ENCODE results near the gene LDB1. TPM values are rescaled to one million over a fixed set of nuclear protein-coding genes. Genes with fewer than 3 reads are reported as not detected.

LDB1 gene
- total RNA-seq, 1 donor from 2014 or later = 71.8 TPM

DNA sequence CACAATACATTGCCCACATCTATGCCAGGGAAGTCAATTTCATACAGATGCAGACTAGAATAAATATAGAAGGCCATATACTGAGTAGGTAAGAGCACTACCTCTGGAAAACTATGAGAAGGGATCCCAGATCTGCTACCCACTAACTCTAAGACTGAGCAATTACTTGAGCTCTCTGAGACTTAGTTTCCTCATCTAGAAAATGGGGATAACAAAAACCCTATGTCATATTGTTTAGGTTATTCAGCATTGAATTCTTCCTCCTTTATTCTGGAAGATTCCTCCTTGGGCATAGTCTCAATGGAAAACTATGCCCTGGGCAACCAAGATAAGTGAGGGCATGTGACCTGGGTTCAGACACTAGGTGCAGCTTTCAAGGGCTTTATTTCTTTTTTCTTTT lies 60.2 kb downstream of the LDB1 start:
- Mint-ChIP-seq H3K9me3 (no peaks in the 10 kb centered on the region), H3K27me3 (ENCODE audit: low read depth) (no peaks in the 10 kb centered on the region), H3K27ac (no peak overlapping the region), H3K4me3 (ENCODE audit: low read depth) (no peak overlapping the region), H3K36me3 (ENCODE audit: low read depth) (peaks cover 4% of the 10 kb centered on the region), H3K4me1 (ENCODE audit: low read depth) (peaks cover 16% of the 10 kb centered on the region)
- intact Hi-C loops (cut with micrococcal nuclease) = no loop called here
- DNase-seq (ENCODE audit: low spot score) = no peak

Other genes with a start within 250 kb of the LDB1 start
- gene ARMH3, start 64.2 kb downstream of the LDB1 start, total RNA-seq = 19.1 and 25.5 TPM in 2 replicates
- gene HPS6, start 55.0 kb downstream of the LDB1 start, total RNA-seq = 25.4 and 25.5 TPM in 2 replicates
- 91.3 and 94.1 TPM in 2 replicates for gene PPRC1, start 12.7 kb upstream of the LDB1 start, total RNA-seq
- gene NOLC1, start 32.0 kb upstream of the LDB1 start, total RNA-seq = 195 and 196 TPM in 2 replicates
- gene ELOVL3, start 105.9 kb upstream of the LDB1 start, total RNA-seq = not detected in 2 replicates
- gene PITX3, start 121.1 kb upstream of the LDB1 start, total RNA-seq = 0.30 and 0.46 TPM in 2 replicates
- gene GBF1, start 125.2 kb upstream of the LDB1 start, total RNA-seq = 47.9 and 49.2 TPM in 2 replicates